ENCODE data around the gene SLC25A3.
"Not testable (repeated sequence)": the region's sequence is repeated elsewhere in the genome, so short reads cannot be mapped to it uniquely, and the experiment has no call there.

Gene SLC25A3

DNA sequence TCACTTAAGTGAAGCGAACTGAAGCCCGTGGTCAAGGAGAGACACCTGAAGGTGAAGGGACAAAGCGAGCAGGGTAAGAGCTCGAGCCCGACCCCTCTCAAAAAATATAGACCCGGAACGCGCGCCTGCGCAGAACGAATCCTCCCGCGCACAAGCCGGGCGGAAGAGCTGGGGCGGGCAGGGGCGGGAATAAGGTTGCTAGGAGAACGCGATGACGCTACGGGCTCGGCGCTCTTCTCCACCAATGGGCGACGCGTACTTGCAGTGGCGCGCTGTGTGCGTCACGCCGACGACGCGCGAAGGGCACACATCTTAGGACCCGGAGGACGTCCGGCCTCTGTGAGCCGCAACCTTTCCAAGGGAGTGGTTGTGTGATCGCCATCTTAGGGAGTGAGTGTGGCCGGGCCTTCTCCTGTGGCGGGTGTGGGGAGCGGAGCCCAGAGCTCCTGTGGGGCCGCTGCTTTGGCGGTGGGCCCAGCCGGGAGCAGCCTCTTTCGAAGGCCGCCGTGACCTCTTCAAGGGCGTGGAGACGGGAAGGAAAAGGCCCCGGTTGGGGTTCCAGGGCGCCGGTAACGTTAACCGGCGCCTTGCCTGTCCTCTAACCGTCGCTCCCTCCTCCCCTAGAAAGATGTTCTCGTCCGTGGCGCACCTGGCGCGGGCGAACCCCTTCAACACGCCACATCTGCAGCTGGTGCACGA lies at the start of gene SLC25A3:
Gene SLC25A3 (plus strand): TSS at position 336 of the 699 bp plus-strand sequence. CDS start 293 bp downstream, at position 629.
- peak; percentile 98 for DNase-seq (ENCODE audit: low spot score)

DNA sequence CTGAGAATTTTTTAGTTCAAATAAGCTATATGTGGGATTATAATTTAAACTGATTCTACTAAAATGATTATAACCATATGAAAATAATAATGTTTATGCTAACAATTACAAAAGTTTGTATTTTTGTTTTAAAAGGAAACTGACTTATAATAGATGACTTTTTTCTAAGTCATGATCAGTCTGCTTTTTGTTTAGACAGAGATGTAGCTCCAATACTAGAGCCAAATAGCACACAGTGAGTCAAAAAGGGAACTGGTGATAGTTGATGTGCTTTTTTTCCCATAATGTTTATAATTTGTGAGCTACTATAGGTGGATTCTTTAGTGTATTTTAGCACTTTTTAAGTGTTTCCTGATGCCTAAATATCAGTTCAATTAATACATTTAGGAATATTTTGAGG lies 49.8 kb upstream of the SLC25A3 start:
- no peak for DNase-seq (ENCODE audit: low spot score)

DNA sequence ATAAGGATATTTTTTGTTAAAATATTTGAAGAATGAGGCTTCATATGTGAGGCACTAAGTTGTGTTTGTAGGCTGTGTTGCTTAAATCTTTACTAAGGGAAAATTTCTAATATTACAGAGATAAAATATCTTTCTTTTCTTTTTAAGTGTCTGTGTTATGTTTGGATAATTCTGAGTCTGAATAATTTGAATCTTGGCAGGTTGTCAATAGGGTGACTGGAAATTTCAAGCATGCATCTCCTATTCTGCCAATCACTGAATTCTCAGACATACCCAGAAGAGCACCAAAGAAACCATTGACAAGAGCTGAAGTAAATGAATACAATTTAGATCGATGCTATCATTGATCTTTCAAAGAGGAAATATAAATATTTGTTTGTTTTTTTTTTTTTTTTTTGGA lies 48.7 kb upstream of the SLC25A3 start:
- DNase-seq (ENCODE audit: low spot score) = no peak

DNA sequence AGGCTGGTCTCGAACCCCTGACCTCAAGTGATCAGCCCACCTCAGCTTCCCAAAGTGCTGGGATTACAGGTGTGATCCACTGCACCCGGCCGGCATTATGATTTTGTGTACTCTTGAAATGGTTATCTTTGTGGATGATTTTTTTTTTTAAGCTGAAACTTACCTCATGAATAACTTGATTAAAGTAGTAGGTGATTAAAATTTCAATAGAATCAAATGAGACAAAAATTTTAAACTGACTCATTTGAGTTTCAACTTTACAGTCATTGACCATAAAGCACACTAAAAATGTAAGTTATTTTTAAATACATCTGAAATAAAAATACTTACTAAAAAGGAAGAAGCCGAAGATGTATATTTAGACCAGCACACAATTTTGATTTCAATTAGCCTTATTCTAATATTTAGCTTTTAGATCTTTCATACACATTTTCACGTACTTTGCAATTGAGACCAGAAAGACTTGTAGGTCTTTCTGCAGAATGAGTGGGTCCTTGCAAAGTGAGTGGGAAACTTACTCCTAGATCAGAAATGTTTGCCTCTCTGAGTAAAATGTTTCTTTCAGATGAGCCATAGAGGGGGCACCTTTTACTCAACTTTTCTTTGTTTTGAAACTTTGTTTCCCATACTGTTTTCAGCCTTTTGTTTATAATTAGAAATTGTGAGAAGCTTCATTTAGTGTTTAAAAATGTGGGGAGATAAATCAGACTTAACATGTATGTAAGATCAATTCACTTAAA lies 43.9 kb upstream of the SLC25A3 start:
- DNase-seq (ENCODE audit: low spot score) = no peak

DNA sequence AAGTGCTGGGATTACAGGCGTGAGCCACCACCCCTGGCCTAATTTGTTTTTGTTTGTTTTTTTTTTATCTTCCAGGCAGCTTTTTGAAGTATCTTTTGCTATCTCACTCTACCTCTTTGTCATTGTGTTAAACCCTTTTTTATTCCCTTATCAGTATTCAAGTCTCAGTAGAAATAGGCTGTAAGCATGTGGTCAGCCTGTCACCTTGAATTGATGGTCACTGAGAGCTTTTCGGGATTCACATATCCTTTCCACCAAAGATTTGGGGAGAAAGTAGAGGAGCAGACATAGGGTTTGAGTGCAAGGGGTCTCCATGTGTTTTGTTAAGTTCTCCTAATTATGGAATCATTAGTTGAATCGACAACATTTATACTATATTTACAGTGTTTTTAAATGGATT lies 41.7 kb upstream of the SLC25A3 start:
- DNase-seq (ENCODE audit: low spot score) = no peak

DNA sequence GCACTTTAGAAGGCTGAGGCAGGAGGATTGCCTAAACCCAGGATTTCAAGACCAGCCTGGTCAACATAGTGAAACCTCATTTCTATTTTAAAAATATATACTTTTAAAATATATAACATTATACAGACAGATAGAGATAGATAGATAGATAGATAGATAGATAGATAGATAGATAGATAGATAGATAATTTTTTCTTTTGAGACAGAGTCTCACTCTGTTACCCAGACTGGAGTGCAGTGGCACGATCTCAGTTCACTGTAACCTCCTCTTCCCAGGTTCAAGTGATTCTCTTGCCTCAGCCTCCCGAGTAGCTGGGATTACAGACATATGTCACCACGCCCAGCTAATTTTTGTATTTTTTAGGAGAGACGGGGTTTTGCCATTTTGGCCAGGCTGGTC lies 35.4 kb upstream of the SLC25A3 start:
- not testable (repeated sequence) for DNase-seq (ENCODE audit: low spot score)

DNA sequence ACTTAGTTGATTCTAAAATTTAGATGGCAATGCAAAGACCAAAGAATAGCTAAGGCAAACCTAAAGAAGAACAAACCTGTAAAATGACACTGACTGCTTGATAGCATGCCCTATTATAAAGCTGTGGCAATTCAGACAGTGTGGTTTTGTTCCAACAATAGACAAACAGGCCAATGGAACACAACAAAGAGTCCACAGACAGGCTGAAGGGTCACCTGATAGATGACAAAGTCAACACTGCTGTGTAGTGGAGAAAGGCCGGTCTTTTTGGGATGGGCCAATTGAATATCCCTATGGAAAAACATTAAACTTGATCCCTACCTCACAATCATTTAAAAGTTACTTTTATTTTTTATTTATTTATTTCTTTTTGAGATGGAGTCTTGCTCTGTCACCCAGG lies 33.8 kb upstream of the SLC25A3 start:
- no peak for DNase-seq (ENCODE audit: low spot score)

DNA sequence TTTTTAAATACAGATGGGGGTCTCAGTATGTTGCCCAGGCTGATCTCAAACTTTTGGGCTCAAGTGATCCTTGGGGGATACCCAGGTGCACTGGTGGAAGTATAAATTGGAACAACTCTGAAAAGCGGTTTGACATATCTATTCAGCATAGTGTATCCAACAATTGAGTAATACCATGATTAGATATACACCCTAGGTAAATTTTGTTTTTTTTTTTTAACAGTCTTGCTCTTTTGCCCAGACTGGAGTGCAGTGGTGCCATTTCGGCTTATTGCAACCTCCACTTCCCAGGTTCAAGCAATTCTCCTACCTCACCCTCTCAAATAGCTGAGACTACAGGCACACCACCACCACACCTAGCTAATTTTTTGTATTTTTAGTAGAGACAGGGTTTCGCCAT lies 31.6 kb upstream of the SLC25A3 start:
- DNase-seq (ENCODE audit: low spot score) = no peak

DNA sequence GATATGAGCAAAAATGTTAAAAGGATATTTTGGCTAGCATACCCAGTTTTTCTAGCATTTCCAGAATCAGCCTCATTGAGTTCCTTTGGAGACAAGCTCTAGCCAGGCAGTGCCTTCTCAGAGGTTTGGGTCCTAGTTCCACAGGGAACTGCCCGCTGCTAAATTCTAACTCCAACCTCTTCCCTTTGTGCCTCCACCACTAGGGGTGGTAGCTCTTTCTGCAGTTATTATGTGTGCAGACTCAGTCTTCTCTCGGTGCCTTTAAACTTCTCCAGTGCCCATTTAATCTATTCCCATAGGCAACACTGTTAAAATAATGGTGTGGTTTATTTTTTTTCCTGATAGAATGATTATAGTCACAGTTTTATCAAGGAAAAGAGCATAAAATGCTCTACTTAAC lies 21.5 kb upstream of the SLC25A3 start:
- no peak for DNase-seq (ENCODE audit: low spot score)

DNA sequence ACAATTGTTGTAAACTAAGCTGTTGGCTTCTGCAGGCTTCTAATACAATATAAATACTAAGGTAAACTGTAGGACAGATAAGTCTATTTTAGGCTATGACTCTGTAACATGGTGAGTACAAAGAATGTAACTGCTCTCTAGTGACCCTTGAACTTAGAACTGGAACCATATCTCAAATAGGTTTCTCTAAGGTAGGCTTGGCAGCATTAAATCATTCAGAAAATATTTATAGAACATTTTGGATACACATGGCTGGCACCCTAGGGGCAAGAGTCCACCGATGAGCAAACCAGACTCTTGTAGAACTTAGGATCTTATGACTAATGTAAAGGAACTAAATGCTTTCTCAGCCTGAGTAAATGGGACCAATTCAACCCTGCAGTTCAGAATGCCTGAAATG lies 19.4 kb upstream of the SLC25A3 start:
- DNase-seq (ENCODE audit: low spot score) = no peak

DNA sequence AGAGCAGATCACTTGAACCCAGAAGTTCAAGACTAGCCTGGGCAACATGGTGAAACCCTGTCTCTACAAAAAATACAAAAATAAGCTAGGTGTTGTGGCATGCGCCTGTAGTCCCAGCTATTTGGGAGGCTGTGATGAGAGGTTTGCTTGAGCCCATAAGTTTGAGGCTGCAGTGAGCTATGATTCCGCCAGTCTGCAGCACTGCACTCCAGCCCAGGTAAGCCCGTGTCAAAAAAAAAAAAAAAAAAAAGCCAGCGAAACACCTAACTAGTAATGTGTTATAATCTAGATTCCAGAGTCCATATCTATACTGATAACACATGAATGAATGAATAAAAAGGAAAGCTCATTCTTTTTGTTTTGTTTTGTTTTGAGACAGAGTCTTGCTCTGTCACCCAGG lies 18.5 kb upstream of the SLC25A3 start:
- DNase-seq (ENCODE audit: low spot score) = no peak

DNA sequence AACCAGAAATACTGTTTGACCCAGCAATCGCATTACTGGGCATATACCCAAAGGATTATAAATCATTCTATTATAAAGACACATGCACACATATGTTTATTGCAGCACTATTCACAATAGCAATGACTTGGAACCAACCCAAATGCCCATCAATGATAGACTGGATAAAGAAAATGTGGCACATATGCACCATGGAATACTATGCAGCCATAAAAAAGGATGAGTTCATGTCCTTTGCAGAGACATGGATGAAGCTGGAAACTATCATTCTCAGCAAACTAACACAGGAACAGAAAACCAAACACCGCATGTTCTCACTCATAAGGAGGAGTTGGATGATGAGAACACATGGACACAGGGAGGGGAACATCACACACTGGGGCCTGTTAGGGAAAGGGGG lies 16.7 kb upstream of the SLC25A3 start:
- not testable (repeated sequence) for DNase-seq (ENCODE audit: low spot score)

DNA sequence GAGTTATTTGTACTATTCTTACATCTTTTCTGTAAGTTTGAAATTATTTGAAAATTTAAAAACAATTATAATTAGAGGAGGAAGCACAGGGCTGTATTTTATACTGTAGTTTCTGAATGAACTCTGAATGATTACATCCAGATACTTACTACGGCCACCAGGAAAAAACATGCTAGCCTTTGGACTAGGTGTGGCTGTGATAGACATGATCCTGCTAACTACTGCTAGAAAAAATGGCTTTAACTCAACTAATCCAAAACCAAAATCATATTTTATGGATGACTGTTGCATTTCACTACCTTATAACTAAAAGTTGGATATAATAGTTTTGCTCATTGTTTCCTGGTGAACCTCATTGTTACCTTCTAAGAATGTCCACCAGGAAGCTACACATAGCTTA lies 15.1 kb upstream of the SLC25A3 start:
- no peak for DNase-seq (ENCODE audit: low spot score)

DNA sequence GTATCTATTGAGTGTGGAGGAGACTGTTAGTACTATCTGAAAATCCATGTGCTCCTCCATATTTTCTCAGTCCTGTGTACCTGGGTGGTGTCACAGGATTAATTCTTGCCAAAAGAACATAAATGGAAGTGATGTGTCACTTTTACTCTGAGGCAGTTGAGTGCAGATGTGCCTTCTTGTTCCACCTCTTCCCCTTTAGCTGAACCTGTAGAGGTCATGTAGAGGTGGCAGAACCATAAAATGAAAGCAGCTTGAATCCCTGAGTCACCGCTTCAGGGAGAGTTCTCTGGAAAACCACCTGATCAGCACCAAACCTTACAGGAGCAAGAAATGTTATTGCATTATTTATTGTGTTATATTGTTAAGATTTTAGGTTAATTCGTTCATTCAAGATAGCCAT lies 14.7 kb upstream of the SLC25A3 start:
- DNase-seq (ENCODE audit: low spot score) = no peak

DNA sequence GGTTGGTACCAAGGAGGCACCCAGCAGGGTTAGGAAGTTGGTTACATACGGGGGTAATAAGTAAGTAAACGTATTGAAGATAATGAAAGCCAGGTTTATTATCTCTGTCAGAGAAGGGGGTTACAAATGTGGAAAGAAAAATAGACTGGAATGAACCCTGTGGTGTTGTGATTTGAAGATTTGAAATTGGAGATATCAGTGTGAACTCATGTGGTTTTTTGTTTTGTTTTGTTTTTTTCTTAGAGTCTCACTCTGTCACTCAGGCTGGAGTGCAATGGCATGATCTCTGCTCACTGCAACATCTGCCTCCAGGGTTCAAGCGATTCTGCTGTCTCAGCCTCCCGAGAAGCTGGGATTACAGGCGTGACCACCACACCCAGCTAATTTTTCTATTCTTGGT lies 14.1 kb upstream of the SLC25A3 start:
- no peak for DNase-seq (ENCODE audit: low spot score)

DNA sequence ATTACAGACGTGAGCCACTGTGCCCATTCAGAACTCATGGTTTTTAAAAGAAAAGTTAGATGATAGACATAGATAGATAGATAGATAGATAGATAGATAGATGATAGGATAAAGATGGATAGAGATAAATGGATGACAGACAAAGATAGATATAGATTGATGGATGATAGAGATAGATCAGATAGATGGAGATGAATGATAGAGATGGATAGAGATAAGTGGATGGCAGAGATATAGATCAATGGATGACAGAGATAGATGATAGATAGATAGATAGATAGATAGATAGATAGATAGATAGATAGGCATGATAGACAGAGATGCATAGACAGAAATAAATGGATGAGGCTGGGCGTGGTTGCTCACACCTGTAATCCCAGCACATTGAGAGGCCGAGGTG lies 13.7 kb upstream of the SLC25A3 start:
- no peak for DNase-seq (ENCODE audit: low spot score)

DNA sequence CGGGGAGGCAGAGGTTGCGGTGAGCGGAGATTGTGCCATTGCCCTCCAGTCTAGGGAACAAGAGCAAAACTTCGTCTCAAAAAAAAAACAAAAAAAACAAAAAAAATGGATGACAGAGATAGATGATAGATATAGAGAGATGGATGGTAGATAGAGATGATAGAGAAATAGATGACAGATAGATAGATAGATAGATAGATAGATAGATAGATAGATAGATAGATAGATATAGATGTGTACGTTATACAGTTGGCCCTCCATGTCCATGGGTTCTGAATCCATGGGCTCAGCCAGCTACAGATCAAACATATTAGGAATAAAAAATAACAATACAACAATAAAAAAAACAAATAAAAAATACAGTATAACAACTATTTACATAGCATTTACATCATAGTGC lies 12.8 kb upstream of the SLC25A3 start:
- DNase-seq (ENCODE audit: low spot score) = no peak

DNA sequence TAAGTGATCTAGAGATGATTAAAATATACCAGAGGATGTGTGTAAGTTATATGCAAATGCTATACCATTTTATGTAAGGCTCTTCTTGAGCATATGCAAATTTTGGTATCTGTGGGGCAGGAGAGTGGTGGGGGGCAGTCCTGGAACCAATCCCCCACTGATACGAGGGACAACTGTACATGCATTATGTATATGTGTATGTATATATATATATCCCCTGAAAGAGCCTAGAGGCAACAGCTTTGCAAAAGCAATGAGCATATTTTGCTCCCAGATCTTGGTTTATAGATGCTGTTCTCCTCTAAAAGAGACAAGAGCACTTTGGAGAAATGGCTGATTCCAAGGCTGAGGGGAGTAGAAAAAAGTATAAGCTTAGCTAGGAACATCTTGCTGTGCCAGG lies 12.4 kb upstream of the SLC25A3 start:
- no peak for DNase-seq (ENCODE audit: low spot score)

DNA sequence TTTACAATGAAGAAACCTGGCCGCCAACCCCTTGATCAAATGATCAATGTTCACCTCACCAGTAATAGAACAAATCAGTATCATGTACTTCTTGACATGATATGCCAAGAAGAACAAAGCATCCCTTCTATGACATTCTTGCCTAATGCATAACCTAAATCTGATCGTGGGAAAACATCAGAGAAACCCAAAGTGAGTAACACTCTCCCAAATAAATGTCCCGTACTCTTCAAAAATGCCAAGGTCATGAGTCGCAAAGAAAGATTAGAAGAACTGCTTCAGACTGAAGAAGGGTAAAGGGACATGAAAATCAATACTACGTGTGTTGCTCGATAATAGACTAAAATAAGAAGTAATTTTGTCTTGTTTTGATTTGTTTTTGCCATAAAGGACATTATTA lies 11.4 kb upstream of the SLC25A3 start:
- no peak for DNase-seq (ENCODE audit: low spot score)

DNA sequence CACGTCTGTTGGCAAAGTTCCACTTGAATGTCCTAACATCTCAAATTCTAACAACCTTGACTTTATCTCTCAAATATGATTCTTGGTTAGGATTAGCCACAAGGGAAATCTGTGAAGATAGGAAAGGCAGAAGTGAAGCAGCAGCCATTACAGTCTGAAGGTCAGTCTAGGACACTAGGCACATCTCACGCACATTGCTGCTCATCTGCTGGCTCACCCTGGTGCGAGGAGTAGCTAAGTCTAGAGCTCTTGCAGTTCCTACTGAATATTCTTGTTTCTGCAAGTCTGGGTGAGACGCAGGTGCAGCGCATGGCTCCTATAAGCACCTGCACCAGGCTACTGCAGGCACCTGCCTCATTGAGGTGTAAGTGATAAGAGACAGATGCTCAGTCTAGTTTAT lies 6.4 kb upstream of the SLC25A3 start:
- DNase-seq (ENCODE audit: low spot score) = no peak

DNA sequence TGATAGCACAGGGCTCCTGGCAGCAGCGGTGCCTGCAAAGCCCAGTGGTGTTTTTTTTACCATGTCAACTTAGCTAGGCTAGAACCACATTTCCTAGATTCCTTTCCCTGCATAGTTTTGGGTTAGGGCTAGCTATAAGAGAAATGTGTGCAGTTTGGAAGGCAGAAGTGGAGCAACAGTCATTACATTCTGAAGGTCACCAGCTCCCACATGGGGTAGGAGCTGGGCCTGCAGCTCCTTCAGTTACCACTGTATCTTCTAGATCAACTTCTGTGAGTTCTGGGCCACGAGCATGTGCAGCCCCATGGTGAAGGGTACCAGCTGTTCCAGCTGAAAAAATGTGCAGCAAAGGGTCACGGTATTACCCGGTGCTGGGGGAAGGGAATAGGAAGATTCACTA lies 2.3 kb upstream of the SLC25A3 start:
- DNase-seq (ENCODE audit: low spot score) = no peak

DNA sequence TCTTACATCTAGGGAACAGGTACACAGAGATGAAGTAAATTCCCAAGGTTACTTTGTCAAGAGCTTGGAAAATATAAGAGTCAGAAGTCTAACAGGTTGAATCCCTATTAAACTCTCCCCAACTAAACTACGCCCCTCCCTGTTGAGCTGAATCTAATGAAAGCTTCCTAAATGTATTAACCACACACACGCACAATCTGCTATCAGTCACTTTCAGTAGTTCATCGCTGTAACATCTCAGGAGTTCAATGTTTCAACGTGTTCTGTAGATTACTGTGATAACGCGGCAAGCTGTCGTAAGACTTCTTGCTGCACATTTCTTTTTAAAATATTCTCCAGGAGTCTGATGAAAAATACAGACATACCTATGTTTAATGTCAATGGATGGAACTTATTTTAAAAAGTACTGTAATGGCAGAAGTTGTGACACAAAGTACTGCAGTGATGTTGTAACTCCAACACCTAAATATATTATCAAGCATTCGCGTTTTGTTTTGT lies 612 bp upstream of the SLC25A3 start:
- no peak for DNase-seq (ENCODE audit: low spot score)

DNA sequence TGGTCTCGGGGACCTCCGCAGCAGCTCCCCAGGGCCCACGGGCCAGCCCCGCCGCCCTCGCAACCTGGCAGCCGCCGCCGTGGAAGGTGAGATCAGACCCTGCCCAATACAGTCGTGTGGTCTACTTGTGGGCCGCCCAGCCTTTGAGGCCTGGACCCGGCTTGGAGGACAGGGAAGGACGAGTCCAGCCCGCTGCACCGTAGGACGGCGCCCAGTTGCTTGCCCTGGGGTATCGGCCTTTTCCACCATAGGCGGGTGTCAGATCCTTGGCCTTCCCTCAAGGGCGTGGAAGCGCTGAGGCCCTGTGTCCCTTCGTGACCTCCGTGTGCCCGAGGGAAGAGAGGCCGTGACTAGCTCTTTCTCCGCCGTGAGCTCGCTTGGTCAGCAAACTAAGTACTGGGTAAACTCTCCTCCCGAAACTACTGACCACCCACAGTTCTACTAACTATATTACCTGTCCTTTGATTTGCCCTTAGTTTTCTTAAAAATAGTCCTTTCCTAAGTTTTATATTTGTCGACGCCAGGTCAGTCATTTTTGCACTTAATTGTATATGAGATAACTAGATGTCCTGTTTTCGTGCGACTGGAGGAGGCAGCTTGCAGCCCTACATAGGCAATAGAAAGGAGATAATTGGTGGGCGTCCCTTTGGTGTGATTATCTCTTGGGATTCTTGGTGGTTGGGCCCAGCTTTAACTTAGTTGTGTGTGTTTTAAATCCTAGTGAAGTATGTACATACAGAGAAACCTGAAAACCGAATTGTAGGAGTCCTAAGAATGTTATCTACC lies 757 bp downstream of the SLC25A3 start:
- DNase-seq (ENCODE audit: low spot score) = peak; percentile 69

Measured in hematopoietic multipotent progenitor cell treated with erythropoietin and hydrocortisone succinate and interleukin-3 and kit ligand, for 17 days (in vitro differentiated cells).